ENCODE data around the gene RGPD6.
"Not testable (repeated sequence)": the region's sequence is repeated elsewhere in the genome, so short reads cannot be mapped to it uniquely, and the experiment has no call there.

The RGPD6 gene

DNA sequence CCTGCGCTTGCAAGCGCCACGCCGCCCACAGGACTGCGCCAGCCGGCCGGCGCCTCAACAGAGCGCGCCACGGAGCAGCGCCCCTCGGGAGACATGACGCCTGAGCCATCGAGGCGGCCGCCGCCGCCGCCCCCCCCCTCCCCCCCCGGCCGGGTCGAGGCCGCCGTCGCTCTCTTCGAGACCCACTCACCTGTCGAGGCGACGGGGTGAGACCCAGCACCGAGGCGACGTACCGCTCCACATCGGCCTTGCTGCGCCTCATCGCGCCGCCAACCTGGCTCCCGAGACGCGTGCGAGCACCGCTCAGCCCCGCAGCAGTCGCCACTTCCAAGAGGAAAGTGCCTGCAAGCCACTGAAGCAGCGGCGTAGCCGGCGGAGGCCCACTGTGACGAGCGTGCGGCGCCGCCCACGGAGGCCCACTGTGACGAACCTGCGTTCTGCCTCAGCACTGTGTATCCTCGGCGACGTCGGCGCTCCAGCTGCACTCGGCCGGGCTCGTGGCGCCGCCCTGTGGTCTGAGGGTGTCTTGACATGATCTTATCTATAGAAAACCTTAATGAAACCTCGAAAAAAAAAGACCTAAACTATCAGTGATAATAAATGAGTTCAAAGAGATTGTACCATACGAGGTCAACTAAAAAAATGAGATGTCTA, at the start of gene RGPD6:
TSS of gene RGPD6 (minus strand) at position 460 of the 654 bp plus-strand sequence. CDS start at position 262, 198 bp downstream.
- DNase-seq (ENCODE audit: low read depth in 2 of 2) = not testable (repeated sequence)

DNA sequence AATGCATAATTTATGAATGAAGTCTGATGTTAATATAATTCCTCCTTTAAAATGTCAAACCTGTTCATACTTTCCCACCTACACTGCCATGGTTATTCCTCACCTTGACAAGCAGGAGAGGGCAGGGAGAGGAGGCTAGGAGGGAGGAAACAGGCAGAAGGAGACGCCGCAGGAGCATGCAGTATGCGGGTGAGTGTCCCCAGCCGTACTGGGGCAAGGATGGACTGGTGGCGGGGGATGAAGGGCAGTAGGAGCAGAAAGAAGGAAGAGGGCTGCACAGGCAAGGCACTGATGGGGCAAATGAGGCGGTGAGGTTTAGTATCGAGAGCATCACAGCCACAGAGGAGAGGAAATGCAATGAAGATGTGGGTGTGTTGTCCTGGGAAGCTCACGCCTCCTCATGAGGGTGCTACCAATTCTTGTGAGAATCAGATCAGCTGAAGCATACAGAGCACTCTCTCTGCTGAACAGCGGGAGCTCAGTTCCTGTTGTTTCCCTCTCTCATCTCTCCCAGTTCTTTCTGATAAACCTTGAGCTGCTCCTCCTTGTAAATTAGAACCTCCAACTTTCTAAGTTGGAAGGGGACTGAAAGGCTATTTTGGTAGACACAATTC, 42.4 kb upstream of the RGPD6 start:
- DNase-seq (ENCODE audit: low read depth in 2 of 2) = not testable (repeated sequence)

DNA sequence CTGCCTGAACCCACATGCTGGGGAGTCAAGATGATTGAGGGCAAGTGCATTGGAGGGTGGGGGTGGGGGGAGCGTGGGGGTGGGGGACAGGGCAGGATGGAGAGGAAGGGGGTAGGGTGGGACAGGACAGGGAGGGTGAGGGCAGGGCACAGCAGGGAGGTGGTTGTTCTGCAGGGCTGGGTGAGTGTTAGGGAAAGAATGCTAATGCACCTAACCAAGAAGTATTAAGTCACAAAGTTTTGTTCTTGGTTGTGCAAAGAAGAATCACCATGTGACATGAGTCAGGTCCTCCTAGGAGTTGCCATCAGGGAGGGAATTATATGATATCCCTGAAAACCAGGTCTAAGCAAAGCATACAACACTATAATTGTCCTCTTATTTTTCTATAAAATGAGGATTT, 36.9 kb upstream of the RGPD6 start:
- DNase-seq (ENCODE audit: low read depth in 2 of 2) = not testable (repeated sequence)

DNA sequence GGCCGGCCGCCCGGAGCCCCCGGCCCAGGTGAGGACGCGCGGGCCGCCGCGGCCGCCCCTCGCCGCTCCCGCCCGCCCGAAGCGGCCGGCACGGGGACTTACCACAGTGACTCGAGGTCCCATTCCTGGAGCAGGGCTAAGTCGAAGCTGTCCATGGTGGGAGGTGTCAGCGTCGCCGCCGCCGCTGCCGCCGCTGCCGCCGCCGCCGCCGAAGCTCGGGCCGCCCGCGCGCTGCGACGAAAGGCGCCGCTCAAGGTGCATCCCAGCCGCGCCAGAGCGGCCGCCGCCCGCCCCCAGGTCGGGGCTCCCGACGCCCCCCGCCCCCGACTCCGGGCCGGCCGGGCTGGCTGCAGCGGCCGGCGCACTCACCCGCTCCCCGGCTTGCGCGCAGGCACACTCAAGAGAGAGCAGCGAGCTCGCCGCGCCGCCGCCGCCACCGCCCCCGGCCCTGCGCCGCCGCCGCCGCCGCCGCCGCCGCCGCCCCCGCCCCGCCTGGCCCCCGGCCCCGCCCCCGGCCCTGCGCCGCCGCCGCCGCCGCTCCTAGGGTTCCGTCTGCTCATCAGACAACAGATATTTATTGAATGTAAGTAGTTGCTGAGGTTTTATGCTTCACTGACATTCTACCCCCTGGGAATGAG, 33.7 kb upstream of the RGPD6 start:
- peak in 1 of 2 donors; percentile 23 for DNase-seq (ENCODE audit: low read depth in 2 of 2)

DNA sequence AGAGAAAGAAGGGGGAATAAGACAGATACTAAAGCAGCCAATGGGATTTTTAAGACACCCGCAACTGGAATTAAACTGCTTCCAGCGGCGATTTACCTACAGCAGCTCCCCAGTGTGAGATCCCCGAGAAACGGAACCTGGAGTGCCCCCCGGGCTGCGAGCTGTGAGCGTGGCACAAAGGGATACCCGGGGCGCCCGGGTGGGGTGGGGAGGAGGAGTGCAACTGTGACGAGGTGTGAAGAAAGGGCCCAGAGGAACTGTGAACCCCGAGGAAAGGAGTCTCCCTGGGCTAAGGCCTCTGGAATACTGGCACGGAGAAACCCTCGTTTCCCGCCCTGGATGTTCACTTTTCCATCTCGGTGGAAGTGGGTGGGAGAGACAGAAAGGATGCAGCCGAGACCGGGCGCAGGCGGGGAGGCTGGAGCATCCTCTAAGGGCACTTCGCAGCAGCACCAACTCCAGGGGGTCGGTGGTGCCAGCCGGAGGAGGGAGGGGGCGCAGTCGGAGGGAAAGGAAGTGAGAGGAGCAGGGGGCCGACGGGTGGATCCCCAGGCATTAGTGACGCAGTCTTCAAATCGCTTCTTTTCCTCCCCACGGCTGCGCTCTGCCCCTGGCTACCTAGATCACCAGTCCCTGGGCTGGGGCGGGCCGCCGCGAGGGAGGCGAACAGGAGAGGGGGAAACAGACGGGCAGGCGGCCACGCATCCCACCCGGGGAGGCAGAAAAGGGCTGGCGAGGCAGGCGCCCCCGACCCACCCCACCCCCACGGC, 33.0 kb upstream of the RGPD6 start:
- not testable (repeated sequence) for DNase-seq (ENCODE audit: low read depth in 2 of 2)

DNA sequence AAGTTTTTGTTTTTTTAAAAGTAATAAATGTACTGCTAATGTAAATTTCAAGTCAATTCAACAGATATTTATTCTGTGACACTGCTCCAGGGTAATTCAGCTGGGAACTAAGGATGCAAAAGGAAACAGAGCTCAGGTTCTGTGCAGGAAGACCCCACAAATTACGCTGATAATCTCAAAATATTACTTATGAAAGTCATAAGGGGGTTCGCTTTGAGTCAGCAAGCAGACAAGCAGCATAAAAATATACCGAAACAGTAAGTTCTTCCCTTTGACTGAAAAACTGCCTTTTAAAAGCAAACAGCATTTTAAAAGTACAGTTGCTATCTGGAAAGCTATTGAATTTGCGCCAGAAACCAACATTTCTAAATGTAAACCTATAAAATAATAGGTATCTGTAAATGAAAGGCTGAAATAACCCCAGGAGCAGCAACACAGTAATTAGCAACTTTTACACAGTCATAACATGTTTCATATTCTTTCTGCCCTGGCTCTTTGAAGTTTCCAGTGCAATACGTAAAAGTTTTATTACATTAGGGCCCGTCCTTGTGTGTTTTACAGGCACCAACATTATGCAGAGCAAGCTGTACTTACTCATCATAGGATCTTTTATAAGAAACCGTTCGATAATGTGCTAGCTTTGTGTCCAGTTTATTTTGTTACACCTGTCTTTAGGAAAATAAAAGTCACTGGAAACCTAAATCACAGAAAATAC, 31.9 kb upstream of the RGPD6 start:
- DNase-seq (ENCODE audit: low read depth in 2 of 2) = not testable (repeated sequence)

DNA sequence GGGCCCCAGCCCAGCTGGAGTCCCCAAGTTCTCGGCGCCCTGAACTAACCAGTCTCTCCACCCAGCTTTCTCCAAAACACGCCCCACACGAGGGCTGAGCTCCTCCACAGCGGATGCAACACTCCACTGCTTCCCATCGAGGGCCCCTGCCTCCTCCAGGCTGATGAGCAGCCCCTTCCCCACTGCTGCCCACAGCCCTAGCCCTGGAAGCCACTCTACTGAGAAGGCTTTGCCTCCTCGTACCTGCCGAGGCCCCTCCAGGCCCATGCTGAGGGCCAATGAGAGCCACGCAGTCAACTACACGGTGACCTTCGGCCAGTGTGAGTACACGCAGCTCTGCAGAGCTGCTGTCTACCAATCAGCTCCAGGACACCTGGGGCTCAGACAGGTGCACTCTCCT, 28.0 kb upstream of the RGPD6 start:
- not testable (repeated sequence) for DNase-seq (ENCODE audit: low read depth in 2 of 2)

DNA sequence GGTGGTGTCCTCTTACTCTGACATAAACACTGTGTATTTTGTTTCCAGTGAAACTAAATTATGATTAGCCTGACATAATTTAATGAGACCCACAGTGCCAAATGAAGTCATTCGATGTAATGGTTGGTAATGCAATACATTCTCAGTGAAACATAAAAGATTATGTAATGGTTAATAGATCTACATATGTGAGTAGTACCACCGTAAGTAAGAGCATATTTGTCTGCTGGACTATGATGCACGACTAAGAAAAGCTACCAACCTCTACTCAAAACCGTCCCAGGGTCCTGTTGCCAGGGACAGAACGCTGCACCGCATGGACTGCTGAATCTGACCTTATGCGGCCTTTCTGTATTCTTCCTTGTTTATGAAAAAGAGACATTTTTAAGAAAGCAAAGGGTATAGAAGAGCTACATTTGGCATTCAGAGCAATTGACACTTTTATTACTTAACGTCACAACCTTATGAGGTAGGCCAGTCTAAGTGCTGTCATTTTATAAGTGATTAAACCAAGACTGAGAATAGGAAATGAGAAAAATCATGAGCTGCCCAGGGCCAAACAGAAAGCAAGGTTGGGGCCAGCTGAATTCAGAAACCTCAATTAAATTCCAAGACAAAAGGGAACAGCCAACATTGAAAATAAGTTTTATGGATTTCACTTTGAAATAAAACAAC, 27.0 kb upstream of the RGPD6 start:
- not testable (repeated sequence) for DNase-seq (ENCODE audit: low read depth in 2 of 2)

DNA sequence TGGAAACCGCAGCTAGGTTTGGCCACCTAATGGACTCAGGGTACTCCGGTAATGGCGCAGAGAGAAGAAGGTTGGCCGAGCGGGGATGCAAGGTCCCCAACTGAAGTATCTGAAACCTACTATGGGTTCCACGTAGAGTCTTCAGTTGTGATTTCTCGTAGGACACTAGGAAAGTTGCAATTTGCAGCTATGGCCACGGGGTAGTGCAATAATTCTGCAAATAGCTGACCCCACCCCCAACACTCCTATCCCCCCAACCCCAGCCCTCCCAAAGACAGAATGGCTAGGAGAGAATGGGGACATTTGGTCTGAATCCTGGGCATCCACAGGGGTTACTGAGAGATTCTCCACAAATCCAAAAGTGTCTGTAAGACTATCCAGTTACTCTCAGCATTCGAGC, 25.1 kb upstream of the RGPD6 start:
- DNase-seq (ENCODE audit: low read depth in 2 of 2) = not testable (repeated sequence)

DNA sequence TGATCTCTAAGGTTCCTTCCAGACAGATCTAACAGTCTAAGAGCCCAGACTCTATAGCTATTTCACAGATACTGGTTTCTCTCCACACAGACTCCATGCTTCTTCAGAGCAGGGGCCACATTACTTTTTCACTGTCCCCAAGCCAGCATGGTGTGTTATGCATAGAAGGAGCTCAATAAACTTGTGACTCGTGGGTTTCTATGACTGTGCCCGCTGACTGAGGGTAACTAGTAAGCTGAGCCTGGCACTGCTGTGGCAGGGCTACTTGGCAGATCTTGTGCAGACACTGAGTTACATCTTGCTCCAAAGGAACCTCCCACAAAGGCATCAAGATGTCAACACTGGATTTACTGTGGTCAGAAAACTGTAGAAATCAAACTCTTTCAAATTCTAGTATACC, 15.0 kb upstream of the RGPD6 start:
- not testable (repeated sequence) for DNase-seq (ENCODE audit: low read depth in 2 of 2)

DNA sequence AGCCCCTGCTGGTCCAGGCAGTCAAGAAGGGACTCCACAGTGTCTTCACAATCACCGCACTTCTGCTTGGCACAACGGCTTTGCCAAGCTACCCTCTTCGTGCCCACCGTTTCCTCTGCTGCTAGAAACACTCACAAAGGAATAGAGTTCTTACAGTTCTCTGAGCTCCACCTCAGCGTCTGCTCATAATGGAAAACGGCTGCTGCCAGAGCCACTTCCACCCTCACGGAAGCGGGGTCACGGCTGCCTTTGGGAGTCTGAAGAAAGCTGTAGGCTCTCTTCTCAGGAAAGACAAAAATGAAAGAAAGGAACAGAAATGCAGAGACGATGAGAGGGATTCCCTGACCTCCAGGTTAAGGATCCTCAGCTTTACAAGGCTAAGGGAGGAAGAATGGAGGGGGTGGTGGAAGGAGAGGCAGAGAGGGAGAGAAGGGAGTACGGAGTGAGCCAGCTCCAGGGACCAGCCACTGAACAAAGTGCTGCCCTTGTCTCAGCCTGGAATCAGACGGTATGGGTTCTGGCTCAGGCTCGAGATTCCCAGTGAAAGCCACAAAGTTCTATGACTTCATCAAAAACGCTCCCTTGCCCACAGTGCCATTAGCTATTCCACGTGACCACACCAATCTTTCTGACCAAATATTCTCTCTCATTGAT, 12.8 kb upstream of the RGPD6 start:
- DNase-seq (ENCODE audit: low read depth in 2 of 2) = not testable (repeated sequence)

DNA sequence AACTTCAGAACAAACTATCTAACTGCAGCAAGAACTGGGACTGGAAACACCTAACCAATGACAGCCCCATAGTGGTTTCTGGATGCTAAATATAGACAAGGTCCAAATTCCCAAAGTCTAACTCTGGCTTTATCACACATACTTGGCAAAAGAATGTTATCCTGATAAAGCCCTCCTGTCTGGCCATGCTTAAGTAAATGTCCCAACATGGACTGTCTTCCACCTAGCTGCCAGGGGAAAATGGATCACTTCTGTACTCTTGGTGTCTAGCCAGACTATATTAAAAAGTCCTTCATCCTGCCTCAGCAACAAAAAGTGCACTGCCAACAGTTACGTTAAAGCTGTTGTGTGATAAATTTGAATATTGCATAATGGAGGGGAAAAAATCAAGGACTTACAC, 11.5 kb upstream of the RGPD6 start:
- DNase-seq (ENCODE audit: low read depth in 2 of 2) = not testable (repeated sequence)

DNA sequence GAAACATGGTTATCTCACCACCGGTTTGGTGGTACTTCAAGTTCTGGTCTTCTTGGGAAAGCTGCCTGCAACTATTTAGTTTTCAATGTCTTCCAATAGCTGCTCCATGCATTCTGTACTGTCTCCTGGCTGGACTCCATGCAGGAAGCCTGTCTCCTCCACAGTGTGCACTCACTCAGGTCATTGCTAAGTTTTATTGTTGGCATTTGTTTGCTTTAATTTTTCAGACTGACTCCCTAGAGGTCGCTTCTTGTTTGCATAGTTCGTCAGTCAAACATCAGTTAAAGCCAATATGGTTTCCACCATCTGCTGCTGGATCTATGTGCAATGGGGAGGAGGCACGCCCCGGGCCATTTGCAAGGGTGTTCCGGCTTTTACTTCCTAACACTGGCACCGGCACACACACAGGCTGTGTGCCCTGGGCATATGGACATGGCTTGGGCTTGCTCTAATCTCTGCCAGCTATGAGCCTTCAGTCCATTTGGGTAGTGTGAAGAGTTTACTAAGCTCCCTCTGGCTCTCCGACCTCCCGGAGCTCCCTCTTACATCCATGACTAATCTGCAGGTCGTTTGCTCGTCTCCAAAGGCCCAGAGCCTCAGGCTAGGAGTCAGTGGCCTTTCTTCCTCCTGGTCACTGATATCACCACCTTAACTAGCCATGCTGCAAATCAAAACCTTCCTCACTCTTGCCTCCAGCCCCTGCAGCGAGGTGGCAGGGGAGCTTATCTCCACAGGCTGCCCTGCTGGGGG, 2.4 kb upstream of the RGPD6 start:
- DNase-seq (ENCODE audit: low read depth in 2 of 2) = not testable (repeated sequence)

DNA sequence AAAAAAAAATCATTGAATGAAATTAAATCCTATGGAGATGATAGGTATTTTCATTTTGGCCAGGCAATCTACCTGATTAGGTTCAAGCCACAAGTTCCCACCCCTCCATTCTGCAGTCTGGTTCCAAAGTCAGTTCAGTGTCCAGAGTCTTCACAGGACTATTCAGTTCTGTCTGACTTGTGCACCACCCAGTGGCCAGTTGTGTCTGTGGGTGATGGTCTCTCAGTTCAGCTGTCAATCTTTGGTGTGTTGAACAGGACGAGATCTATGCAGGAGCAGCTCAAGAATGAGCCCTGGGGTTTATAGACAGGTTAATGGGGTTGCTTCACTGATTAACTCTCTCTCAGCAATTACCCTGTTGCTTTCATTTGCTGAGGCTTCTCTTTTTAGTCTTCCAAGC, 1.4 kb upstream of the RGPD6 start:
- not testable (repeated sequence) for DNase-seq (ENCODE audit: low read depth in 2 of 2)

DNA sequence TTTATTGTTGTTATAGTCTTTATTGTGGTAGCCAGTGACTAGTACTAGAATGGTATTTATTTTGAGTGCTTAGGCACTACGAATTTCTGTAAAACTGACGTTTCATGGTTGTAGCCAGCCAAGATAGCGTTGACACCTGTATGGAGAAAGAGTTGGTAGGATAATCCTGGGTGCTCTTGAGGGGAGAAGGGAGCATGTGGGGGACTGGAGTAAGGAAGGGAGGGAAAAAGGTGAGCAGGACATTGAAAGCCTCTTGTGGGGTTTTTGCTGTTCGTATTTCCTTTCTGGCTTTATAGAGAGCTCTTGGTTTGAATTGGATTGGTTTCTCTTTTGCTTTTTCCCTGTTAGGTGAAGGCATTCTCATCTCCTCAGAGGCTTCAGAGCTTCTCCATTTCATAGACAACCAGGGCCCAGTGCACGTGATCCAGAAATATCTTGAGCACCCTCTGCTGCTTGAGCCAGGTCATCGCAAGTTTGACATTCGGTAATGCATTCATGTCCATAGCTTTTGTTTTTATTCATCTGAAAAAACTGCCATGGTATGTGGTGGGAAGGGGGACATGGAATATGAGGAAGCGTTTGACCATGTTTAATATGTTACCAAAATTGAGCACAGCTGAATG, 77.2 kb downstream of the RGPD6 start:
- DNase-seq (ENCODE audit: low read depth in 2 of 2) = not testable (repeated sequence)

DNA sequence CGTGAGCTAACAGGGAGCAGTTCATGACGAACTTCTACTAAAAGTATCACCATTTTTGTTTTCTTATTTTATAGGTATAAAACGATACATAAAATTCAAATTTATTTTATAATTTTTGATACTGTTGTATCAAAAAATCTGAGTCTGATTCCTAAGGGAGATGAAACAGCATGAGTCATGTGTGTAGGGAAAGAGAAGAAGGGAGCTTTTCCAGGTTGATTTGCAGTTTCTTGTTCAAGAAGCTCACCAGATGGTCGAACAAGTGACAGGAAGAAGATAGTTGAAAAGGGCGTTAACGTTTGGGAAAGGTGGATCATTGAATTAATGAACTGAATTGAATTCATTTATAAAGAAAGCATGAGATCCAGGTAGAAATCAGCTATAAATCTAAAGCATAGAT, 81.0 kb downstream of the RGPD6 start:
- not testable (repeated sequence) for DNase-seq (ENCODE audit: low read depth in 2 of 2)

DNA sequence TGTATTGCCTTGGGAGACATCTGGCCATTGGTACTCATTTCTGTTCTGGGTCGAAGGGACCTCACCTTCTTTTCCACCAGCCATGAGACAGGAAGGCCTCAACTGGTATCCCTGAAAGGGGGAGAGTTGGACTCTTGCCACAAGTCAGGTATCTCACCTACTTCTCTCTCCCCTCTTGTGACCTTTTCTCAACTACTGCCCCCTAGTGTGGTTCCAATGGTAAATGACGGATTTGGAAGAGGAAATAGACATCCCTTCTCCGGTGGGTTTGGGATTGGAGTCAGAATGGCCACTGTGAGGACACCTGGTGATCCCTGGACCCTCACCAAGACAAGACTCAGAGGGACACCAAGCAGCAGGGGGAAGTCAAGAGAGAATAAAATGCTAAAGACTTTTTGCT, 82.5 kb downstream of the RGPD6 start:
- not testable (repeated sequence) for DNase-seq (ENCODE audit: low read depth in 2 of 2)

DNA sequence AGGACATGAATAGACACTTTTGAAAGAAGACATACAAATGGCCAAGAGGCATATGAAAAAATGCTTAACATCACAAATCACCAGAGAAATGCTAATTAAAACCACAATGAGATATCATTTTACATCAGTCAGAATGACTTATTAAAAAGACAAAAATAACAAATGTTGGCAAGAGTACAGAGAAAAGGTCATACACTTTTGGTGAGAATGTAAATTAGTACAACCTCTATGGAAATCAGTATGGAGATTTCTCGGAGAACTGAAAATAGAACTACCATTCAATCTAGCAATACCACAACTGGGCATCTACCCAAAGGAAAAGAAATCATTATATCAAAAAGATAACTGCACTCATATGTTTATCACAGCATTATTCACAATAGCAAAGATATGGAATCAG, 88.0 kb downstream of the RGPD6 start:
- not testable (repeated sequence) for DNase-seq (ENCODE audit: low read depth in 2 of 2)

DNA sequence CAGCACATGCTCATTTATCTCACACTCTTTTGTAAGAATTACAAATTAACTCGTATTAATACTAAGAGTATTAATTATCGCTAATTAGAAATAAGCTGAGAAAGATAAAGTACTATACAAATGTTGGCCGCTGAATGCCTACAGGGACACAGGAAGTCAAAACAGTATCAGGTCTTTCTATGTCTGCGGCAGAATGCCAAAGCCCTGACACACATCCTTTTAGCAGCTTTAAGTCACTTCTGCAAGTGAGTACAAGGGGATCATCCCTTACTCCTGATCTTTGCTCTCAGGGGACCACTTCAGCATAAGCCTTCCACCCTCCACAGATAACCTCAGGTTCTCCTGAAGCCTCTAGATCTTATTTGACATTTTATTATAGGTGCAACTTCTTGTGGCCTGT, 94.3 kb downstream of the RGPD6 start:
- not testable (repeated sequence) for DNase-seq (ENCODE audit: low read depth in 2 of 2)

Data from stimulated activated CD8-positive, alpha-beta memory T cell treated with anti-CD3 and anti-CD28 coated beads, Interleukin-7, amount 100 ng/mL, for 4 hours (primary cell).